ENCODE measurements around the gene FUT2. TPM values are rescaled to one million over a fixed set of nuclear protein-coding genes. Genes with fewer than 3 reads are reported as not detected.
"Not testable (repeated sequence)": the region's sequence is repeated elsewhere in the genome, so short reads cannot be mapped to it uniquely, and the experiment has no call there.

Gene FUT2
- total RNA-seq, 4 donors from 2014 or later = 0.19 TPM; not detected in 3

- in situ Hi-C loops (cut with MboI; ENCODE audit: low sequenced_read_pairs in 4 of 4) = no loop called here
- Histone ChIP-seq H3K9me3 (no peaks in the 10 kb centered on the region), H3K27me3 (no peaks in the 10 kb centered on the region), H3K27ac (no peak overlapping the region), H3K36me3 (no peaks in the 10 kb centered on the region), H3K4me3 (peak overlapping the region in 2 of 4 donors; percentile 3 to 17), H3K4me1 (no peaks in the 10 kb centered on the region)
- intact Hi-C loops (cut with DNase I; ENCODE audit: low total_unique reads) = no loop called here
- DNase-seq (peak; percentile 20 to 54), ATAC-seq (peak in 1 of 2 donors; percentile 59)
- TF ChIP-seq POLR2A (IDR thresholded peaks at IDR 0.05) = no peak
- no peak for TF ChIP-seq CTCF (IDR thresholded peaks at IDR 0.05 in 4 of 5, conservative IDR thresholded peaks at IDR 0.05 in 1 of 5)
Observed at GRCh38 chr19:48683349-48683748, 12.4 kb upstream of the FUT2 start.

- no peak for TF ChIP-seq POLR2A (IDR thresholded peaks at IDR 0.05)
Observed at GRCh38 chr19:48685583-48685982, 10.2 kb upstream of the FUT2 start.

GRCh38 chr19:48686088-48686487 lies 9.7 kb upstream of the FUT2 start:
- DNase-seq = no peak
- Histone ChIP-seq H3K27ac (no peak overlapping the region), H3K27me3 (no peaks in the 10 kb centered on the region), H3K4me3 (no peak overlapping the region), H3K9me3 (no peaks in the 10 kb centered on the region), H3K36me3 (no peaks in the 10 kb centered on the region), H3K4me1 (no peaks in the 10 kb centered on the region)
- TF ChIP-seq POLR2A (IDR thresholded peaks at IDR 0.05) = no peak
- no peak for TF ChIP-seq CTCF (IDR thresholded peaks at IDR 0.05 in 4 of 5, conservative IDR thresholded peaks at IDR 0.05 in 1 of 5)
- no peak for ATAC-seq
- intact Hi-C loops (cut with DNase I; ENCODE audit: low total_unique reads) (no loop called here), in situ Hi-C loops (cut with MboI; ENCODE audit: low sequenced_read_pairs in 4 of 4) (no loop called here)

More at GRCh38 chr19:48685583-48685982, 10.2 kb upstream of the FUT2 start:
- in situ Hi-C loops (cut with MboI; ENCODE audit: low sequenced_read_pairs in 4 of 4) (no loop called here), intact Hi-C loops (cut with DNase I; ENCODE audit: low total_unique reads) (no loop called here)
- Histone ChIP-seq H3K27ac (no peak overlapping the region), H3K36me3 (no peaks in the 10 kb centered on the region), H3K9me3 (no peaks in the 10 kb centered on the region), H3K4me1 (no peaks in the 10 kb centered on the region), H3K27me3 (no peaks in the 10 kb centered on the region), H3K4me3 (no peak overlapping the region)
- DNase-seq = no peak
- no peak for ATAC-seq

- H3K36me3 ChIP-seq; in situ Hi-C loops (cut with MboI; ENCODE audit: low sequenced_read_pairs in 4 of 4); intact Hi-C loops (cut with DNase I; ENCODE audit: low total_unique reads); H3K4me1 ChIP-seq; ATAC-seq; H3K4me3 ChIP-seq; H3K27ac ChIP-seq; H3K27me3 ChIP-seq; DNase-seq; H3K9me3 ChIP-seq: not testable (repeated sequence)
Observed at GRCh38 chr19:48686637-48687036, 9.1 kb upstream of the FUT2 start.

- in situ Hi-C loops (cut with MboI; ENCODE audit: low sequenced_read_pairs in 4 of 4) = no loop called here
- H3K4me1 ChIP-seq = no peaks in the 10 kb centered on the region
- DNase-seq = no peak
Observed at GRCh38 chr19:48687776-48688175, 8.0 kb upstream of the FUT2 start.

More at GRCh38 chr19:48687776-48688175, 8.0 kb upstream of the FUT2 start:
- Histone ChIP-seq H3K9me3 (no peaks in the 10 kb centered on the region), H3K27me3 (no peaks in the 10 kb centered on the region), H3K36me3 (no peaks in the 10 kb centered on the region), H3K4me3 (no peak overlapping the region), H3K27ac (no peak overlapping the region)
- no peak for TF ChIP-seq POLR2A (IDR thresholded peaks at IDR 0.05)
- no peak for TF ChIP-seq CTCF (IDR thresholded peaks at IDR 0.05 in 4 of 5, conservative IDR thresholded peaks at IDR 0.05 in 1 of 5)
- intact Hi-C loops (cut with DNase I; ENCODE audit: low total_unique reads) = no loop called here
- ATAC-seq = no peak
